Hindlimb muscle (tissue), 1 donor: Measurements from ENCODE around the gene THOC1. TPM values are rescaled to one million over a fixed set of nuclear protein-coding genes. Genes with fewer than 3 reads are reported as not detected.

Source experiments
- DNase-seq: peaks from one replicate; pipeline ENCODE4 v3.0.0-alpha.2; 2013
- polyA plus RNA-seq: library from polyadenylated mRNA; unstranded; fragments of 120-200 nt; gene quantifications from one replicate; pipeline ENCODE4 v1.2.1, GENCODE V29; 2013; ENCODE audit not compliant: insufficient read length

Gene THOC1
- polyA plus RNA-seq, 1 donor, result 47.0 TPM

- no peak for DNase-seq
Observed at GRCh38 chr18:212780-213179, 55.1 kb downstream of the THOC1 start.

GRCh38 chr18:211582-211981, 56.3 kb downstream of the THOC1 start:
- no peak for DNase-seq

- no peak for DNase-seq
Observed at GRCh38 chr18:210733-211132, 57.1 kb downstream of the THOC1 start.

GRCh38 chr18:210075-210474, 57.8 kb downstream of the THOC1 start:
- no peak for DNase-seq

GRCh38 chr18:199768-200167, 68.1 kb downstream of the THOC1 start:
- no peak for DNase-seq

- no peak for DNase-seq
Observed at GRCh38 chr18:199214-199613, 68.6 kb downstream of the THOC1 start.

GRCh38 chr18:195651-196050, 72.2 kb downstream of the THOC1 start:
- DNase-seq, result no peak

- no peak for DNase-seq
Observed at GRCh38 chr18:192801-193200, 75.0 kb downstream of the THOC1 start.

- DNase-seq, result no peak
Observed at GRCh38 chr18:191725-192124, 76.1 kb downstream of the THOC1 start.

GRCh38 chr18:189254-189653, 78.6 kb downstream of the THOC1 start:
- DNase-seq, result no peak

- no peak for DNase-seq
Observed at GRCh38 chr18:183769-184168, 84.1 kb downstream of the THOC1 start.

GRCh38 chr18:181711-182110, 86.1 kb downstream of the THOC1 start:
- no peak for DNase-seq

- DNase-seq, result no peak
Observed at GRCh38 chr18:179499-179898, 88.3 kb downstream of the THOC1 start.

GRCh38 chr18:172361-172760, 95.5 kb downstream of the THOC1 start:
- no peak for DNase-seq

Other genes with a start within 250 kb of the THOC1 start
- gene TUBB8B, start 218.4 kb downstream of the THOC1 start, polyA plus RNA-seq, result not detected
- 55.3 TPM for gene USP14, start 109.5 kb downstream of the THOC1 start, polyA plus RNA-seq
- gene COLEC12, start 232.7 kb upstream of the THOC1 start, polyA plus RNA-seq, result 45.0 TPM